ENCODE data around the gene ITPK1. TPM values are rescaled to one million over a fixed set of nuclear protein-coding genes. Genes with fewer than 3 reads are reported as not detected.

The ITPK1 gene
- total RNA-seq, 1 donor from 2014 or later: 59.8 TPM

DNA sequence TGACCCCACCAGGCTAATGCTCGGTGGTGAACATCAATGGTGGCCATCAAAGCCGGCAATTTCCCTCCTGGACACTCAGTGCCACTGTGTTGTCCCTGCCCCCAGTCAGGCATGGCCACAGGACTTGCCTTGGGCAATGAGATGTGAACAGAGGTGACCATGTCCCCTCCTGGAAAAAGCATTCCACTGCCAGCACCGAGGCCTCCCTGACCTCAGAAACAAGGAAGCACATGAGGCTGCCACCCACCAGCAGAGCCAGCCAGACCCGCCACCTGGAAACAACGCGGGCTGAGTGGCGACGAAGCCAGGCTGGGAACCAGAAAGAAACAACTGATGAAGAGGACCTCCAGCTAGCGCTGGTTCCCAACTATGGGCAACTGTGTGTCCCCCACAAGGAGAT lies 31.8 kb downstream of the ITPK1 start:
- Mint-ChIP-seq H3K36me3 (ENCODE audit: low read depth) (no peaks in the 10 kb centered on the region), H3K9me3 (no peaks in the 10 kb centered on the region), H3K4me3 (no peak overlapping the region), H3K27me3 (ENCODE audit: low read depth) (no peaks in the 10 kb centered on the region), H3K4me1 (peaks cover 45% of the 10 kb centered on the region), H3K27ac (ENCODE audit: unreplicated experiment) (no peak overlapping the region)
- DNase-seq (ENCODE audit: low read depth, low spot score): no peak
- TF ChIP-seq, protein P1, sequence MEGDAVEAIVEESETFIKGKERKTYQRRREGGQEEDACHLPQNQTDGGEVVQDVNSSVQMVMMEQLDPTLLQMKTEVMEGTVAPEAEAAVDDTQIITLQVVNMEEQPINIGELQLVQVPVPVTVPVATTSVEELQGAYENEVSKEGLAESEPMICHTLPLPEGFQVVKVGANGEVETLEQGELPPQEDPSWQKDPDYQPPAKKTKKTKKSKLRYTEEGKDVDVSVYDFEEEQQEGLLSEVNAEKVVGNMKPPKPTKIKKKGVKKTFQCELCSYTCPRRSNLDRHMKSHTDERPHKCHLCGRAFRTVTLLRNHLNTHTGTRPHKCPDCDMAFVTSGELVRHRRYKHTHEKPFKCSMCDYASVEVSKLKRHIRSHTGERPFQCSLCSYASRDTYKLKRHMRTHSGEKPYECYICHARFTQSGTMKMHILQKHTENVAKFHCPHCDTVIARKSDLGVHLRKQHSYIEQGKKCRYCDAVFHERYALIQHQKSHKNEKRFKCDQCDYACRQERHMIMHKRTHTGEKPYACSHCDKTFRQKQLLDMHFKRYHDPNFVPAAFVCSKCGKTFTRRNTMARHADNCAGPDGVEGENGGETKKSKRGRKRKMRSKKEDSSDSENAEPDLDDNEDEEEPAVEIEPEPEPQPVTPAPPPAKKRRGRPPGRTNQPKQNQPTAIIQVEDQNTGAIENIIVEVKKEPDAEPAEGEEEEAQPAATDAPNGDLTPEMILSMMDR (conservative IDR thresholded peaks at IDR 0.05): no peak

GRCh38 chr14:93082576-93083001 lies 33.1 kb downstream of the ITPK1 start:
- Mint-ChIP-seq H3K27ac (ENCODE audit: unreplicated experiment) (no peak overlapping the region), H3K9me3 (no peaks in the 10 kb centered on the region), H3K27me3 (ENCODE audit: low read depth) (no peaks in the 10 kb centered on the region), H3K4me1 (peaks cover 47% of the 10 kb centered on the region), H3K4me3 (no peak overlapping the region), H3K36me3 (ENCODE audit: low read depth) (no peaks in the 10 kb centered on the region)
- DNase-seq (ENCODE audit: low read depth, low spot score): no peak
- TF ChIP-seq, protein P1 (conservative IDR thresholded peaks at IDR 0.05): no peak

DNA sequence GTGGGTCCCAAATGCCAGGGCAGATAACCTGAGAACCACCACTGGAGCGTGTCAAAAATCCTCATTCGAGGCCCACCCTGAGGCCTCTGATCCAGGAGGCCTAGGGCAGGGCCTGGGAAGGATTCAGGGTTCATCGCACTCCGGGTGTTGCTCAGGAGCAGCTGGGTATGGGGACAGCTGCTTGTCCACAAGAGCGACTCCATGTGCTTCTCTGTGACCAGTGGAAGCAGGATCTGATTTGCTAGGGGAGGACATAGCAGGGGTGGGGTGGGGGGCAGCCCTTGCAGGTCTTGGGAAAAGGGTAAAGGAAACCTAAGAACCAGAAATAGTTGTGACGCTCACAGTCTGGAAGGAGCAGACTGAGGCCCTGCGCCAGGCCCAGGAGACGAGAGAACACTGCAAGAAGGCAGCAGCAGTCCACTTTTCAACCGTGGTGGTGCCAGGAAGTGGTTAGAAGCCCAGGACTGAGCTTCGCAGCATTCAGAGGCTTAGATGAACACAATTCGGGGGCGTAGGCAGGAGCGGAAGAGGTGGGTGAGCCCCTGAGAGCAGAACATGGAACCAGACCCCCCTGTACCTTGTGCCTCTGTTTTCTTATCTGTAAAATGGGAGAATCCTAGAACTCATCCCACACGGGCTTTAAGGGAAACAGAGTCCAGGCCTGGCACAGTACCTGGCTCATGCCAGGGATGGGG lies 33.7 kb downstream of the ITPK1 start:
- H3K27me3 Mint-ChIP-seq (ENCODE audit: low read depth): no peaks in the 10 kb centered on the region
- H3K4me1 Mint-ChIP-seq: peaks cover 46% of the 10 kb centered on the region
- no peak overlapping the region for H3K4me3 Mint-ChIP-seq
- no peaks in the 10 kb centered on the region for H3K9me3 Mint-ChIP-seq
- no peaks in the 10 kb centered on the region for H3K36me3 Mint-ChIP-seq (ENCODE audit: low read depth)
- H3K27ac Mint-ChIP-seq (ENCODE audit: unreplicated experiment): peak overlapping the region; percentile 67
- no peak for DNase-seq (ENCODE audit: low read depth, low spot score)
- TF ChIP-seq, protein P1 (conservative IDR thresholded peaks at IDR 0.05): no peak

- DNase-seq (ENCODE audit: low read depth, low spot score): no peak
- H3K9me3 Mint-ChIP-seq: no peaks in the 10 kb centered on the region
- TF ChIP-seq, protein P1 (conservative IDR thresholded peaks at IDR 0.05): no peak
- H3K4me1 Mint-ChIP-seq: peaks cover 29% of the 10 kb centered on the region
- no peak overlapping the region for H3K4me3 Mint-ChIP-seq
- no peaks in the 10 kb centered on the region for H3K36me3 Mint-ChIP-seq (ENCODE audit: low read depth)
- H3K27me3 Mint-ChIP-seq (ENCODE audit: low read depth): no peaks in the 10 kb centered on the region
- H3K27ac Mint-ChIP-seq (ENCODE audit: unreplicated experiment): no peak overlapping the region
Observed at GRCh38 chr14:93079865-93080403, 35.8 kb downstream of the ITPK1 start.

GRCh38 chr14:93079321-93079720 lies 36.4 kb downstream of the ITPK1 start:
- Mint-ChIP-seq H3K9me3 (no peaks in the 10 kb centered on the region), H3K4me3 (no peak overlapping the region), H3K27me3 (ENCODE audit: low read depth) (no peaks in the 10 kb centered on the region), H3K36me3 (ENCODE audit: low read depth) (no peaks in the 10 kb centered on the region), H3K4me1 (peaks cover 33% of the 10 kb centered on the region), H3K27ac (ENCODE audit: unreplicated experiment) (no peak overlapping the region)
- TF ChIP-seq, protein P1 (conservative IDR thresholded peaks at IDR 0.05): no peak
- DNase-seq (ENCODE audit: low read depth, low spot score): no peak

Data from neural crest cell (in vitro differentiated cells).